GM19455 (cell line): ENCODE data around the gene PEA15.

ENCODE experiments used
- ATAC-seq: cut with Tn5 transposase; IDR thresholded peaks from one replicate; pipeline ENCODE4 v1.9.1; 2021; ENCODE audit not compliant: unreplicated experiment

Gene PEA15

GRCh38 chr1:160236806-160237205, 31.6 kb downstream of the PEA15 start:
- ATAC-seq = no peak

DNA sequence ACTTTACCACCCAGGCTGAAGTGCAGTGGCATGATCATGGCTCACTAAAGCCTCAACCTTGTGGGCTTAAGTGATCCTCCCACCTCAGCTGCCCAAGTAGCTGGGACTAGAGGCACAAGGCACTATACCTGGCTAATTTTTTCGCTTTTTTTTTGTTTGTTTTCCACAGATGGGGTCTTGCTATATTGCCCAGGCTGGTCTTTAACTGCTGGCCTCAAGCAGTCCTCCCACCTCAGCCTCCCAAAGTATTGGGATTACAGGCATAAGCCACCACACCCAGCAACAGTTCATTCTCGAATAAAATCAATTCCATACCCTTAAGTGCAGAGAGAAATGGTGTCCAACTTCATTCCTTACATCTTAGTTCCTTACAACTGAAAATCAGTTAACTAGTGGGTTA, 32.4 kb downstream of the PEA15 start:
- no peak for ATAC-seq

GRCh38 chr1:160238408-160238807, 33.2 kb downstream of the PEA15 start:
- no peak for ATAC-seq

- ATAC-seq = no peak
Observed at GRCh38 chr1:160239582-160240299, 34.6 kb downstream of the PEA15 start.

- no peak for ATAC-seq
Observed at GRCh38 chr1:160243767-160244166, 38.6 kb downstream of the PEA15 start.

DNA sequence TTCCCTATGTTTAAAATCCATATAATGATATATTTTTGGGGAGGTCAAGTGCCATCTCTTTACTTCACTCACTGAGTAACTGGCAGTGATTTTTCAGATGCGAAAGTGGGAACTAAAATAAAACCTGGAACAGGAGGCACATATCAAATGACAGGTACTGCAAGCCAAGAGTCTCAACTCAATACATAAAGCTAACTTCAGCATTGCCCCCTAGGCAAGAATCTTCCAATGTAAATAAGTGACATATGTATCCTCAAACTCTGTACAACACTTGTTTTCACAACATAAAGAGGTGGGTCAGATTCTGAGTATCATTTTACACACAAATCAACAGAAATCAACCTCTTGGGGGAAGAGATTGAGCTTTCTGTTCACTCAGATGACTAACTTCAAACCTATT, 39.0 kb downstream of the PEA15 start:
- ATAC-seq = no peak

DNA sequence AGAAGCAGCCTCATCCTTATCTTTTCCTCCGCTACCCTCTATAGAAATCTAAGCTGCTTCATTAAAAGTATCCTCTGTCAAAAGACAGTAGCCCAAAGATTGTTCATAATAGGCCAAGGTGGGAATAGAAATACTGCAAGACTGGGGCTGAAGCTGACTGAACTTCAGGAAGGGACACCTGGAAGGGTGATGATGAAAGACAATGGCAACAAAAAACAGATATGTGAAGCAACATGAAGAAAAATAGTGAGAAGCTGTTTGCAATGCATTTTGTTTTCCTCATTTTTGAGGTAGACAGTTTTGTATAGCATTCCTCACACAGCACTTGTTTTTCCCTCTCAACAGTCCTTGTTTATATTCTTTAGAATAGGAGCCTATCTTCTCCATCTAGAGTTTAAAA, 40.2 kb downstream of the PEA15 start:
- no peak for ATAC-seq

- ATAC-seq = no peak
Observed at GRCh38 chr1:160247053-160247452, 41.9 kb downstream of the PEA15 start.

DNA sequence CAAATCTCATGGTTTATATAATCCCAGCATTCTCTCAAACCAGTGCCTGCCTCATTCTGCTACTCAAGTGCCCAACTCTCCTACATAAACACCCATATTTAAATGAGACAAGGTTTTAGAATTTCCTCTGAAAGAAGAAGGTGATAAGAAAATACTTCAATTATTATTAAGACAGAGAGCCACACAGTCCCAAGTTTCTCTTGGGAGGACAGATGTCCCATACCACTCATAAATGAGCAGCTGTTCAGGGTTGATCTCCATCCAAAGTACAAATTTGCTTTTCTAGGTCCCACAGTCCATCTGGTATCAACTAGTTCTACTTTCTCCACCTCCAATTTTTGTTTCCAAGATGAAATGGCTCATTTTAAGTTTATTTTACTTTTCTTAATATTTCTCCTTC, 45.8 kb downstream of the PEA15 start:
- ATAC-seq = no peak

DNA sequence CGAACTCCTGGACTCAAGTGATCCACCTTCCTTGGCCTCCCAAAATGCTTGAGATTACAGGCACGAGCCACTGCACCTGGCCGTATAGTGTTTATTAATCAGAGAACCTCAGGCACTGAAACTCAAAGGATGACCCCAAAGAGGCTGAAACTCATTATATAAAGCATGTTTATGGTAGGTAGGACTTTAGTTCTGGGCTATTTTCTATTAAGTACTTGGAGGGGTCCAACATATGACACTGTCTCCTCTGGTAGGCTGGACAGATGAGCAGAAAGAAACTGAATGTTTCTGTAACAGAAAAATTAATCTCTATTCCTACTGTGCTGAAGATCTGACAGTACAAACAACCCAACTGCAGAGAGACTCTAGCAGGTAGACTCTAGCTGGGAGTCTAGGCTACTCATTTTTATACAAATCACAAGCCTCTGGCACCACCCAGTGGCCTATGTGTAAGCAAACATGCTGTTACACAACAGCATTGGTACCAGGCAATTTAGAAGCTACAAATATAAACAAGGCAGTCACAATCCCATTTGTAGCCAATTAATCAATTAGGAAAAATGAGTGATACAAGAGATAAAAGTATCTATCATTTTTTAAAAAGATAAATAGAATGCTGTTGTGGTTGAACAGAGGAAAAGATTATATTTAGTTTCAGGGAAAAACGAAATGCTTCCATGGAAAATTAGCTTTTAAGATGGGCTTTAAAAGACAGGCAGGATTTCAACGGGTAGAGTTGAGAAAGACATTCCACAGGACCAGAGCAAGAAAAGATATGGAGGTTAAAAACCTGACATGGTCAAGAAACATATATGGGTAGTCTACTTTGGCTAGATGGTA, 46.7 kb downstream of the PEA15 start:
- peak; percentile 71 for ATAC-seq

DNA sequence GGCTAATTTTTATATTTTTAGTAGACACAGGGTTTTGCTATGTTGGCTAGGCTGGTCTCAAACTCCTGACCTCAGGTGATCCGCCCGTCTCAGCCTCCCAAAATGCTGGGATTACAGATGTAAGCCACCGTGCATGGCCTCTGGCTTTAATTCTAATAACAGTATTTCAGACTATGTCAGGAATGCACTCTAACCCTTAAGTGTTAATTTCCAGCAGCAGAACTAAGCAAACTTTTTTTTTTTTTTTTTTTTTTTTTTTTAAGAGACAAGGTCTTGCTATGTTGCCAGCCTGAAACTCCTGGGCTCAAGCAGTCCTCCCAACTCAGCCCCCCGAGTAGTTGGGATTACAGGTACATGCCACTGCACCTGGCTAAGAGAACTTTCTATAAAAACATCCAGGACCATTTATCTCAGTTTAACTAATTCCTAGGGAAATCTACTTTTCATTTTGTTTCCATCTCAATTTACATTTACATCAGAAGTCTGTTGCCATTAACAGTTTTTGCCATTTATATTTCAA, 50.7 kb downstream of the PEA15 start:
- no peak for ATAC-seq

GRCh38 chr1:160256396-160257046, 51.3 kb downstream of the PEA15 start:
- no peak for ATAC-seq

GRCh38 chr1:160257411-160258015, 52.3 kb downstream of the PEA15 start:
- no peak for ATAC-seq

- ATAC-seq = no peak
Observed at GRCh38 chr1:160258177-160258798, 53.1 kb downstream of the PEA15 start.

DNA sequence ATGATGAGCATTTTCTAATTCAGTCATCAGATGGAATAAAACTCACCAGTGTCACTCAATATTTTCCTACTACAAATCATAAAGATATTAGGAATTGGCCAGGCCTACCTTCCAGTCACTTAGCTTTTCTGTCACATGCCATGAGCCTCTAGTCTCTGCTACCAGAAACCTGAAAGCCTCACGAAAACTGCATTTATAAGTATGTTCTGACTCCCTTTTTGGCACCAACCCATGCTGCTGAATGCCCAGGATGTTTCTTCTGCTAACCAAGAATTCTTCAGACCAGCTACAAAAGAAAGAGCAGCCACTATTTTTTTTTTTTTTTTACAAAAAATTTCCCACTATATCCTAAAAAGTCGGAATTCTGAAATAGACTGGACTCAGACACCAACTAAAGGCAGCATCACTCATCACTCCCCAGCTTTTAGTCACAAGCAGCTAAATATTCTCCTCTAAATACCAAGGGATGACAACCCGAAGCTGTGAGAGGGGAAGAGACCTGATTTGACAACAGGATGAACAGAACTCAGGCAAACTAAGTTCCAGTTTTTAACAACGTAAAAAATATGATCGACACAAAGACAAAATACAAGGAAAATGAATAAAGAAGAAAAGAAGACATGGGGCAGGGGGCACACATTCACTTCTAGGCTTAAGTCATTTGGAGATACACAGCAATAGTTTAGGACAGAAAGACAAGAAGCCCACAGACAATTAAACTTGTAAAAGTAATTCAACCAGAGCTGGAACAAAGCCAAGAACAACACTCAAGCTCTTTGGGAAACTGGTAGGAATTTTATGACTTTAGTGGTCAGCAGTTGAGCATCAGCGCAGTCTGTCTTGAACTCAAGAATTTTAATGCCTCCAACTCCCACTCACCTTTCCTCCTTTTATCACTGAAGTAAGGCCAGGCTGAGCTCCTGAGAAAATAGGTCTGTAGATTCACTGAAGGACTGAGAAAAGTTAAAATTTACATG, 55.5 kb downstream of the PEA15 start:
- no peak for ATAC-seq

DNA sequence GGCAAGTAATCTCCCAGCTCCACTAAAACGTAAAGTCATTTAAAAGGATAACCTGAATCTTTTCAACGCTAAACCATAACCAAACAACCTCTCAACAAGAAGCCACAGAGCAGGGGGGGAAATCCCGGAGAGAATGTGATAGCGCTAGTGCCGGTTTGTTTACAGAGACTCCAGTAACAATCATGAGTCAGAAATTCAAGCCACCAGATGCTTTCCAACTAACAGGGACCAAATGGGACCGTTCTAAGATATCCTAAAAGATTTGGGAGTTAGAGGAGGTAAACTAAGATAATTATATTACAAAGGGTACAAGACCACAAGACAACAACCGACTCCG, 56.3 kb downstream of the PEA15 start:
- peak; percentile 24 for ATAC-seq

DNA sequence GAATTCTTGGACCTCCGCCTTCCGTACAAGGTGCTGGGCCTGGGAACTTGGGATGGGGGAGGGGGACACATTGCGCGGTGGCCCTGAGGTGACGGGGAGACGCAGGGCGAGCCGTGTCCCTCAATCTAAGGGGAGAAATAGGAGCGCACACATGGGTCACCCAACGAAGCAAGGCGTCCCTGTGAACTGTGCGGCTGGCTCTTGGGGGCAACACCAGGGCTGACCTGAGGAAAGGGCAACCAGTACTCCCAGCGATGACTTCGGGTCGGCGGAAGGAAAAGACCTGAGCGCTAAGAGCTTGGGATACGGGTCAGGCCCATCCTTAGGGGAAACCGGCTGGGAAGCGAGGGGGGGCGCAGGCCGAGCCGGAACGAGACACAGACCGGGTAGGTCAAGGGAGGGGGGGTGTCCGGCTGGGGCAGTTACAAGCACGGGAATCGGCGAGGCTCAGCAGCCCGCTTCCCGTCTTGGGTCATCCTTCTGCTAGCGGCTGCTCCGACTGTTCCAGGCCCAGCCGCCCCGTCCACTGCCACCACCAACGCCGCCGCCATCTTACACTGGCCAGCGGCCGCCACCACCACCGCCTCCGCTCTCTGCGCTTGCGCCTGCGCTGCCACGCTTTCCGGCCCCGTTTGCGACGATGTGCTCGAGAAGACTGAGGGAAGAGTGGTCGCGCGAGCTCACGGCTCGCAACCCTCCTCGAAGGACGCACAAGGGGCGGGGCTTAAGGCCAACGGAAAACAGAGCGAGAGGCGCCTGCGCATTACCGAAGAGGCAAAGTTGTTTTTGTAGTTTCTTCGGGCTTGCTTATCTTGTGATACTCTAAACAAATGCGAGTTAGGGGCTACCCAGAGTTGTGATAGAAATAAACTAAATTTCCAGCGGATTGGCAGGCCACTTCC, 57.0 kb downstream of the PEA15 start, which contains the start of gene DCAF8:
TSS of gene DCAF8 (minus strand) at position 657 of the 902 bp plus-strand sequence. CDS start 18,541 bp downstream, outside the sequence.
- ATAC-seq = peak; percentile 85

- ATAC-seq = no peak
Observed at GRCh38 chr1:160264795-160265307, 59.7 kb downstream of the PEA15 start.
